GM18526 (cell line): ENCODE measurements around the gene PPM1B.

Experiments
- POLR2A ChIP-seq: IDR thresholded peaks from 3 replicates; pipeline ENCODE4 v1.6.1; 2011; ENCODE audit not compliant: insufficient read length; ENCODE audit errors: extremely low read depth

Gene PPM1B

DNA sequence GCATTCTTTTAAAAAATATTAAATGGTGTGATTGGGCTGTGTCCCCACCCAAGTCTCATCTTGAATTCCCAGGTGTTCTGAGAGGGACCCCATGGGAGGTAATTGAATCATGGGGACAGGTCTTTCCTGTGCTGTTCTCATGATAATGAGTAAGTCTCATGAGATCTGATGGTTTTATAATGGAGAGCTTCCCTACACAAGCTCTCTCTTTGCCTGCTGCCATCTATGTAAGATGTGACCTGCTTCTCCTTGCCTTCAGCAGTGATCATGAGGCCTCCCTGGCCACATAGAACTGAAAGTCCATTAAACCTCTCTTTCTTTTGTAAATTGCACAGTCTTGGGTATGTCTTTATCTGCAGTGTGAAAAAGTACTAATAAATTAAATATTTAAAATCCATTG, 10.3 kb downstream of the PPM1B start:
- no peak for TF ChIP-seq POLR2A

DNA sequence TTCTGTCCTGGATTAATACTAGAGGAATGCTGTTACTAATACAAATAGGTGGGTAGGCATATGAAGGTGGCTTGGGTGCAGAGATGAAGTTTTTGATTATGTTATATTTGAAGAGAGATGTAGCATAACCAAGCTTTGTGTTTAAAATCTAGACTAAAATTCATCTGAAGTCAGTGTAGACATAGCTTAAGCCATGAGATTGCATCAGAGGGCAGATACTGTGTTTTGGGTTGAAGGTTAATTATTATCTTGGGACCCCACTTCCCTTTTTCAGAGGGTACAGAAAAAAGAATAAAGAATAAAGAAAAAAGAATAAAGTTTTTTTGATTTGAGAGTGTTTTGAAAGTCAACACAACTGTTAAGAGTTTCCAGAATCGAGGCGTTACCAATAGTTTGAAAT, 13.0 kb downstream of the PPM1B start:
- TF ChIP-seq POLR2A, result no peak

GRCh38 chr2:44184106-44184505, 15.4 kb downstream of the PPM1B start:
- no peak for TF ChIP-seq POLR2A

- TF ChIP-seq POLR2A, result no peak
Measured at GRCh38 chr2:44186810-44187209, 18.1 kb downstream of the PPM1B start.

- TF ChIP-seq POLR2A, result no peak
Measured at GRCh38 chr2:44187251-44187650, 18.6 kb downstream of the PPM1B start.

DNA sequence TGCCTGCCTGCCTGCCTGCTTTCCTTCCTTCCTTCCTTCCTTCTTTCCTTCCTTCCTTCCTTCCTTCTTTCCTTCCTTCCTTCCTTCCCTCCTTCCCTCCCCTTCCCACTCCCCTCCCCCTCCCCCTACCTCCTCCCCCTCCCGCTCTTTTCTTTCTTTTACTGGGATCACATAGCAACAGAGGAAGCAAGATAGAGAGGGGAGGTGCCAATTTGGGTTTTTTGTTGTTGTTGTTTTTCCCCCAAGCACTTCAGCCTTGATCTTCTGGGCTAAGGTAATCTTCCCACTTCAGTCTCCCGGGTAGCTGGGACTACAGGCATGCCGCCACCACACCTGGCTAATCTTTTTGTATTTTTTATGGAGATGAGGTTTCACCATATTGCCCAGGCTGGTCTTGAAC, 20.0 kb downstream of the PPM1B start:
- TF ChIP-seq POLR2A, result no peak

DNA sequence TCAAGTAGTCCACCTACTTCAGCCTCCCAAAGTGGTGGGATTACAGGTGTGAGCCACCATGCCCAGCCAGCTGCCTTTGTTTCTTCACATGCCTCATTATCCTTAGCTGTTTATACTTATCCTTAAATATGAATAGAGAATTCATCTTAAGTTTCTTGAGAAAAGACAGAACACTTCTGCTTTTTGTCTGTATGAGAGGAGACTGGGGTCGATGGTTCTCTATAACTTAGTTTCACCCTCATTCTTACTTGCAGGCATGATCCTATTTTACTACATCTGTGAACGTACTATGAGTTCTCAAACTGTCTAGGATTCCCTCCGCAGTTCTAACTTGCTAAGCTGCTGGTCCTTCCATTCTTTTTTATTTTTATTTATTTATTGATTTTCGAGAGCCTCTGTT, 20.4 kb downstream of the PPM1B start:
- no peak for TF ChIP-seq POLR2A

DNA sequence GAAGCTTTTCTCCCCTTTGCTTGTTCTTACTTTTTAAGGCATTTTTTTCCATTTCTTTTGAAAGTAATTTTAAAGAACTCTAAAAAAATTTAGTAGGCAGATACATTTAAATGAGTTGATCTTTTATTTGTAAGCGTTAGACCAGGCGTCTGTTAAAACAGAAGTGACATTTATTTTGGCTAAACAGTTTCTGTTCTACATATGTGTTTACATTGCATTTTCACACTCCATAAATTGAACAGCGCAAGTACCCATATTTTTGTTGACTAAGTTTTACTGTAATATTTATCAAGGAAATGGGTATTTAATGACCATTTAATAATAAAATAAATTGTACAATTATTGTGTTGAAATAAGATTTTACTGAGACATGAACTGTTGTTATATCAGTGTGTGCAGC, 21.9 kb downstream of the PPM1B start:
- TF ChIP-seq POLR2A, result no peak

- TF ChIP-seq POLR2A, result no peak
Measured at GRCh38 chr2:44191739-44192138, 23.1 kb downstream of the PPM1B start.

GRCh38 chr2:44192646-44193045, 24.0 kb downstream of the PPM1B start:
- TF ChIP-seq POLR2A, result no peak

GRCh38 chr2:44195714-44196113, 27.0 kb downstream of the PPM1B start:
- TF ChIP-seq POLR2A, result no peak

DNA sequence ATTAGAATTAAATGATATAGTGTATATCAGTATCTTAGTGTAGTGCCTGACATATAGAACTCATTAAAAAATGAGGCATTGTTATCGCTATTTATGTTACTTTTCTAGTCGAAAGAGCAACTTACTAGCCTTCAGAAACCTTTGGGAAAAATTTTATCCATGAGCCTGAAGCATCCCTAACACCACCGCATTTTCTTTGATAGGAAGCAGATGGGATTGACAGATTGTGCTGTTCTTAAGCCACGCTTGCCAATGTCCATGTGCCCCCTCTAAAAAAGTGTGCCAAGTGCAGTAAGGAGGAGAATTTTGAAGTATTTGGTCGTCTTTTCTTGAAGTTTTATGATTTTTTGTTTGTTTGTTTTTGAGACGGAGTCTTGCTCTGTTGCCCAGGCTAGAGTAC, 29.1 kb downstream of the PPM1B start:
- no peak for TF ChIP-seq POLR2A

- no peak for TF ChIP-seq POLR2A
Measured at GRCh38 chr2:44200011-44200410, 31.3 kb downstream of the PPM1B start.

- no peak for TF ChIP-seq POLR2A
Measured at GRCh38 chr2:44200759-44201158, 32.1 kb downstream of the PPM1B start.

GRCh38 chr2:44201648-44202165, 33.0 kb downstream of the PPM1B start:
- TF ChIP-seq POLR2A, result no peak

DNA sequence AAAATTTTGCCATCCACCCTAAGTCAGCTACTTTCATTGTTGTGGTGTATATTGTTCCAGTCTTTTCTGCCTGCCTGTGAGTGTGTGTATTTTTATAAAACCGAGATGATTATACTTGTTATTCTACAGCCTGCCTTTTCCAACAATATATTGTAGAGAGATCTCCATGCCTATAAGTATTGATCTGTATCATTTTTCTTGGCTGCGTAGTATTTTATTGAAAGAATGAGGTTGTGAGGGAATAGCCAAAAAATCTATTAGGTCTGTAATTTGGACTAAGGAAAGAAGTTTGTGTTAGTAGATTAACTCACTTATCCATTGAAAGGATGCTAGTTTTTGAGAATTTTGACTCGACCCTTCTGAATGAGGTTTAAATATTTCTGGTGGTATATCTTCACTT, 34.9 kb downstream of the PPM1B start:
- no peak for TF ChIP-seq POLR2A

DNA sequence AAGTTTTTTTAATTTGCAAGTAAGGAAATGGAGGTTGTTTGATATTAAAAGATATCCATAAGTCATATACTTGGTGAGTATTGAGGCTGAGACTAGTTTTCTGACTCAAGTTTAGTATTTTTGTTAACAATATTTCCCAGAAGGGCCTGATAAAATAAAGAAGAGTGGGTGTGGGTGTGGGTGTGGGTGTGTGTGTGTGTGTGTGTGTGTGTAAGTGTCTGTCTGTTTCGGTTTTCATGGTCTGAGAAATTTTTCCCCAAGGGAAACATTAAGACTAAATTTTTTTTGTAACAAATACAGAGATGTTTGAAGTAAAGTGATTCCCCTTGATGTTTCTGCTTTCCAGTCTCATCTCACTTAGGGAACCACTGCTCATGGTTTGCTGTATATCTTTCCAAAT, 36.5 kb downstream of the PPM1B start:
- TF ChIP-seq POLR2A, result no peak

DNA sequence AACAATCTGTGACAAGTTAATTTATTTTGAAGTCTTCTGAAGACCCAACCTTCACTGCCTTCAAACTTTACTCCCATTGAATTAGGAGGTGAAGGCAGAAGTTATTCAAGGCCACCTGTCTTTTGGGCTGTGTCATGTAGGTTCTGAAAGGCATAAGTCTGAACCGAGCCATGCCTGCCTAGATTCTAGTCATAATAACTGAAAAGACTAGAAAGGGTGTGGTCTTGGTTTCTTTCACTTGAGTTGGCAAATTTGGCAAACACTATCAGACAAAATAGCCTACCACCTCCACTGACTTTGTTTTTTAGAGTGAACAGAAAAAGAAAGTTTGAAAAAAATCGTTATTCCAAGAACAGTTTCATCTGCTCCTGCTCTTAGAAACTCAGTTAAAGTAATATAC, 38.4 kb downstream of the PPM1B start:
- TF ChIP-seq POLR2A, result no peak
